GM19463 (cell line): Measurements from ENCODE around the gene NOTCH1.

Experiments used
- ATAC-seq: cut with Tn5 transposase; IDR thresholded peaks from one replicate; pipeline ENCODE4 v1.9.1; 2021; ENCODE audit warnings: mild to moderate bottlenecking, moderate library complexity; ENCODE audit not compliant: unreplicated experiment

NOTCH1 gene

DNA sequence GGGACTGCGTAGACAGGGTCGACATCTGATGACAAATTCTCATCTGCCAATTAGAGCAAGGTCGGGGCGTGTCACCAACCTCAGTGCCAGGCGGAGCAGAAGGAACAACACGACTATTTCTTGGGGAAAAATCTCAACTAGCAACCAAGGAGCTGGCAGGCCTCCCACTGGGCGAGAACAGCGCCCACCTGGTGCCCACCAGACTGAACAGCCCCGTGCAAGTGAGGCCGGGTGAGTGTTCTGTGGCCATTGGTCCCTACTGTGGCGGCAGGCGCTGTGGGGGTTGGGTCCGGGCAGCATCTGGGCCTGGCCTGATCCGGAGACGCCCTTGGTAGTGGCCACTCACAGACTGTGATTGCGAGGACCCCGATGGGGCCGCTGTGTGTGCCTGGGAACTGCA is 11.5 kb downstream of the NOTCH1 start:
- ATAC-seq, result no peak

- no peak for ATAC-seq
These were observed 12.1 kb downstream of the NOTCH1 start for GRCh38 chr9:136533775-136534157.

DNA sequence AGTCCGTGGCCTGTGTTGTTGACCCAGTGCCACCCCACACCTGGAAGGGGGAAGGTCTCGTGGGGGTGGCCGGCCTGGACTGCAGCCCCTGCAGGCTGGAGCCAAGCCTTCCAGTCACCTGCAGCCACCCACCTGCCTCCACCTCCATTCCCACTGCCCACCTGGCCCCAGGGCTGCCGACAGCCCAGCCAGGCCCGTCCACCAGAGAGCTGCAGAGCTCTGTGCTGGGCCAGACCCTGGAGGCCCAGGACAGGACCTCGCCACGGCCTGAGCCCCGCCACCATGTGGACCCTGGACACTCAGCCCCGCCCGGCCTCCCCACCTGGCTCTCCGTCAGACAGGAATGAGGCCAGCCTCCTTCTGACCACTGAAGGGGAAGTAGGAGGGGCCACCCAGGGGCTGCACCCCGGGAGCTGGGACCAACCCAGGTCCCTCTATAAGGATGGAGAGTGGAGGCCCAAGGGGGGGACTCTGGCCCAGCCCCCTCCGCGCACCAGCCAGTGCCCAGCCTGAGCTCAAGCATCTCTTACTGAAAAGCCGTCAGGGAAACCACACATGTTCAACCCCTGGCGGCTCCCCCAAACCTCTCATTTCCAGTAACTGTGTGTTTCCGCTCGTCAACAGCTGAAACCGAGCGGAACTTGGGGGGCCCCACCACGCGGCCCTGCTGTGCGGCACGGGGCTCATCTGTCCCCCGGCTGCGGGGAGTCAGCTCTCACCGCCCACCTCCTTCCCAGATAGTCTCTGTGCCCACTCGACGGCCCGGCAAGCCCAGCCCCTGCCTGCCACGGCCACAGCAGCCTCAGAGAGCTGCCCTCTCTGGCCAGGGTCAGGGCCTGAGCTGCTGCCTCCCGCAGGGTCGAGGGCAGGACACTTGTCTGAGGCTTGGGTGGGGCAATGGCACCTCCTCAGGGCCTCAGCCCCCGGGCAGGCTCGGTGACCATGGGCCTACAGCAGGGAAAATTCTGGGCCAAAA is 12.8 kb downstream of the NOTCH1 start:
- no peak for ATAC-seq

DNA sequence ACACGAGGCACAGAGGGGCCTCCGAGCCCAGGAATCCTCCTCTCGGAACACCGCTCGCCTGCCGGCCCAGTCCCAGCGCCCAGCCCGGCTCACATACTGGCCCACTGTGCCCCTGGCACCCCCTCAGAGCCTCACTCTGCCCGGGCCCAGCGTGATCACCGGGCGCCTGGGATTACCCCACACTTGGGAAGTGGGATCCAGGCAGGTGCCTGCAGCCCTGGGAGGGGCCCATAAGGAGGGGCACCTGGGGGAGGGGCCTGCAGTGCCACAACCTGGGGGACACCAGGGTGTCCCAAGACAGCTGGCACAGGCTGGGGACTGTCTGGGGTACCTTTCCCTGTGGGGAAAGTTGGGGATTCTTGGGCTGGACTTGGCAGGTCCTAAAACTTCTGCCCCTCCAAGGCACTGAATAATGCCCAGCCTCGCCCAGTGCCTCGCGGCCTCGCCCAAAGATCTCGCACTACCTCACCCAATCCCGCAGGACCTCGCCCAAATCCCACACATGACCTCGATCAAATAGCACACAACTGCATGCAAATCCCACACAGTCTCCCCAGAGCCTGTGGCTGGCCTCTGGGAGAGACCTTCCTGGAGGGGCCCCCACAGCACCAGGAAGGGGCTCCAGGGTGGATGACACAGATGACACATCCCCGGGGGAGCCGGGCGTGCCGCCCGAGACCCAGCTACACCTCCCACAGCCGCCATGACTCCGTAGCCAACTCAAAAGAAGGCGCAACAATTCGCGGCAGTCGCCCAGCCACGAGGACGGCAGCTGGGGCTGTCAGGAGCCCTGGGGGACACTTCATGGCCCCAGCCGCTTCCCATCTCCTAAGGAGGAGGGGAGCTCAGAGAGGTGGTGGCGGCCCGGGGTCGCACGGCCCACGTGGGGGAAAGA is 13.7 kb downstream of the NOTCH1 start:
- no peak for ATAC-seq

DNA sequence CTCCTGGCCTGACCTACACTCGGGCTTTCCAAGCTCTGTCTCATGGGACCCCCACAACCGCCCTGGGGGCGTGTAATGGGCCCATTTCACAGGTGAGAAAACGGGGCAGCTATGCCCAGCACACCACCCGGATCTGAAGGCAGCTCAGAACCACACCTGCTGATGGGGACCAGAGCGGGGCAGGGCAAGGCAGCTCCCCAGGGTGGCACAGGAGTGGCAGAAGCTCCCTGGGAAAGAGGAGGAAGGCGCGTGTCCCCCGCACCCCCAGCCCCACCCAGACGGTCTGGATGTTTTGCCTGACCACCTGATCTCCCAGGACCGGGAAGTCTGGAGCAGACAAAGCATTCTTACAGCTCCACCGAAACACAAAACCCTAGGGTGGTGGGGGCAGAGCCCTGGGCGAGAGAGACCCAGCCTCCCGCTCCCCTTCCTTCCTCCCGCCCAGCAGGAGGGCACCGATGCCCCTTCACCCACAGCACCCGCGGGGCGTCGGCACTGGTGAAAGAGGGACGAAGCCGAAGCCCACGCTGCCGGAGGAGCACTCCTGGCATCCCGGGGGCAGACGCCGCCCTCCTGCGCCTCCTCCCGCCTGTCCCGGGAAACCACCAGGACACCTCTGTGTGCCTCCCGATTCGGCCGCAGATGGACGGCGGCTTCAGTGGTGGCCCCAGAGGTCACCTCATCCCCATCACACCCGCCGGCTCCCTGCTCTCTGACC is 14.5 kb downstream of the NOTCH1 start:
- ATAC-seq, result no peak

GRCh38 chr9:136530461-136531089 is 15.3 kb downstream of the NOTCH1 start:
- ATAC-seq, result no peak

DNA sequence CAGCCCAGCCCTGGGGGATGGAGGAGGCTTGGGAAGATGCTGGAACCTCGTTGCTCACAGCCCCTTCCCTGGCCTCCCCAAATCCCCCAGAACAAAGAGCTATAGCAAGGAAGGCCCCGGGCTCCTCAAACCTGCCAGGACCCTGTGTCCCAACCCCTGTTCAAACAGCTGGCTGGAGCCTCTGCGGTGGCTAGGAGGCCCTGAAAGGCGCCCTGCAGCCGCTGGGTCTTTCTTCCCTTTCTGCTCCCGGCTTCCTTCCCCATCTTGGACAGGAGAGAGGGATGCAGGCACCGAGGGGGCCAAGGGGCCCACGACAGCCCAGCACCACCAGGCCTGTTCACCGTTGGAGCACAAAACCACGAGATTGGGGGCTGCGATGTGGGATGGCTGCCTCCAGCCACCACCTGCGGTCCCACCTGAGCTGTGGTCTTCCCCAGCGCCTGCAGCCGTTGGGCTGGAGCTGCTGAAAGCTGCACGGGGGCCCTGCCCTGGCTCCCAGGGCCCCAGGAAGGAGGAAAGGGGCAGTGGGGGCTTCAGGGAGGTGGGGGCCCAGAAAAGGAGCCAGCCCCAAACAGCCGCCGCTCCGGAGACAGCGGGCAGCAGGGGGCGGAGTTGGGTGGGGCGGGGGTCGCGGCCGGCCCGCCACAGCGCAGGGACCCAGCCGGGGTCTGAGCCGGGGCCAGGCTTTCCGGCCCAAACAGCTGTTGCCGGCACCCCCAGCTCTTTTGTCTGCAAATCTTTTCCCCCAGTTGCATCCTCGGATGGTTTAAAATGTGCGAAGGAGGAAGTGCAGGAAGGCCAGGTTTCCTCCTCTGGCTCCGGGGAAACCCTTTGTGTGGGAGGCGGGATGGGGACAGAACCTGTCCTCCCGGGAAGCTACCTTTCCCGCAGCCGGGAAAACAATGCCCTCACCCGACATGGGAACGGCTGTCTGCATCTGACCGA is 16.1 kb downstream of the NOTCH1 start:
- no peak for ATAC-seq

GRCh38 chr9:136528716-136529341 is 17.0 kb downstream of the NOTCH1 start:
- no peak for ATAC-seq

- no peak for ATAC-seq
These were observed 17.8 kb downstream of the NOTCH1 start for GRCh38 chr9:136527721-136528710.

DNA sequence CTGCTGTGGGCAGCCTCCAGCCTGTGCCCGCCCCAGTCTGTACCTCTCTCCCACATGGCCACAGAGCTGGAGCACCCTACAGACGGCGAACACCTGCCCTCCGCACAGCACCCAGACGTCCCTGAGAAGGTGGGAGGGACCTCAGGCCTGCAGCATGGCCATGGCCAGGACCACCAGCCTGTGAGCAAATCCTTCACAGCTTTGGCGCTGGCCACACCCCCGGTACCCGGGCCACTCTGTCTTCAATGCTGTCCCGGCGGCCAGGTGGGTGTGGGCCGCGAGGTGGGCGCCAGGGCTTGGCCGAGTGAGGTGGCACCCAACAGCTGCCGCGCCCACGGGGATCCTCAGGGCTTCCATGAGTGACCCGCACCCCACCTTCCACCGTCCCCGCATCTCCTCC is 18.7 kb downstream of the NOTCH1 start:
- no peak for ATAC-seq

DNA sequence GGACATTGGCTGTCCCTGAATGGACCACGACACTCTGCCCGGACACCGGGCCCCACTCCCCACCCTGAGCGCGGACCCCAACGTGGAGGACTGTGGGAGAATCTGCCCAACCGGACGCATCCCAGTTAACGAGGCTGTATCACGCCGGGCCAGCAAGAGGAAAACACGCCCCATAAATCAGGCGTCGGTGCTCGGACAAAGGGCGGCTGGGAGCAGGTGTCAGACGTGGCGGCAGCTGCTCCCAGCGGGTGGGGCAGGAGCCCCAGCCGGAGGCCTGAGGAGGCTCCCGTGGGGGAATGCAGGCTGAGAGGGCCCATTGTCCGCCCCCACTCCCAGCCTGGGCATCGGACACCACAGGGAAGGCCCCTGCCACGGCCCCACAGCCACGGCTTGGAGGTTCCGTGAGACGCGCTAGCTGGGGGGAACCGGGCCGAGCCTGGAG is 19.2 kb downstream of the NOTCH1 start:
- ATAC-seq, result no peak

GRCh38 chr9:136525841-136526499 is 19.9 kb downstream of the NOTCH1 start:
- no peak for ATAC-seq

- no peak for ATAC-seq
These were observed 20.6 kb downstream of the NOTCH1 start for GRCh38 chr9:136525207-136525606.

DNA sequence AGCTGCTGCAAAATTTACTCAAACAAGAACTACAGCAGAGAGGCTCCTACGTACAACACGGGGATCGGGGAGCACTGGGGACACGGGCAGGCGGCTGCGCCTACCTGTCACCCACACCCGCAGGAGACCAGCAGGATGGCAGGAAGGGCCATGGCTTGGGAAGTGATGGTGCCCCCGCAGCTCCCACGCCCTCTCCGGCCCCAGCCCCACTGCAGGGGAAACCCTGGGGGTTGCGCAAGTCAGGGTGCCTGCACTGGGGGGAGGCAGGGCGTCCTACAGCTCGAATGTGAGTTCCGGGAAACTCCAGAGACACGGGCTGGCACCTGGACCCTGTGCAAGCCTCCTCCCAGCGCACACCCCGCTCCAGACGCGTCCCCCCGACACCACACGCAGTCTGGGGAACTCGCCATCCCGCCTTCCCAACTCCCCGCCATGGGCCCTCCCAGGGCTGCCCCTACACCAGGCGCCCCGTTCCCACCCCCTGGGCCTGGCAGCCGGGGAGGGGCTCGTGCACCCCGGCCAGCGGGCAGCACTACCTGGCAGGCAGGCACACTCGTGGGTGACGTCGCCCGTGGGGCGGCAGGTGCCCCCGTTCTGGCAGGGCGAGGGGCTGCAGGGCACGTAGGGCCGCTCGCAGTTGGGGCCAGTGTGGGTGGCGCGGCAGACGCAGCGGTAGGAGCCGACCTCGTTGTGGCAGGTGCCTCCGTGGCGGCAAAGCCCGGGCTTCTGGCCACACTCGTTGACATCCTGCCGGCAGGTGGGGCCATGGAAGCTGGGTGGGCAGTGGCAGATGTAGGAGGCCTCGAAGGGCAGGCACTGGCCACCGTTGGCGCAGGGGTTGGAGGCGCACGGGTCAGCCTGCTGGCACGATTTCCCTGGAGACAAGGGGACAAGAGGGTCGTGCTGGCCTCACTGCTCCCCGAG is 23.3 kb downstream of the NOTCH1 start:
- ATAC-seq, result no peak

DNA sequence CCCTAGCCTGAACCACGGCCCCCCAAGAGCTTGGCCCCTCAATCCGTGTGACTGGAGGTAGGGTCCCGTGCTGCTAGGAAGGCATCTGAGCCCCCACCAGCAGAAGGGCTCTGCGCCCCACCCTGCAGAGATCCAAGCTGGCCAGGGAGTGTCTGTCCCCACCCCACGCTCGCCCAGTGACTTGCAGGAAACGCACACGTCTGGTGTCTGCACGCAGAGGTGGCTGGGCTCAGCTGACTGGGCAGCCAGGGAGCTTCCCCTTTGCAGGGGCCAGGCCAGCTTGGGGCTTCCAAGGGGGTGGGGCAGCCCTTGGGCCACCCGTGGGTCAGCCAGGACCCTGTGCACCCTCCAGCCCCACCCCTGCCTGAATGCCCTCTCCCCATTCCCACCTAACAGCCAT is 24.3 kb downstream of the NOTCH1 start:
- no peak for ATAC-seq

GRCh38 chr9:136520053-136520540 is 25.8 kb downstream of the NOTCH1 start:
- no peak for ATAC-seq
